KMS-11 (cell line): ENCODE results near the gene DRAM1.

Experiments used
- H2AFZ ChIP-seq: fragments of 200-600 bp; sonication (generic); 2 replicates; pipeline ENCODE4 v1.6.1; 2016; ENCODE audit warnings: antibody characterized with exemption, mixed run types, low read depth
- H3K27ac ChIP-seq: fragments of 200-600 bp; sonication (generic); 2 replicates; pipeline ENCODE4 v1.6.1; 2016; ENCODE audit warnings: mild to moderate bottlenecking, mixed run types
- H3K27me3 ChIP-seq: fragments of 200-600 bp; sonication (generic); 2 replicates; pipeline ENCODE4 v1.6.1; 2017; ENCODE audit warnings: mild to moderate bottlenecking, low read depth, mixed run types, moderate library complexity; ENCODE audit not compliant: insufficient read depth
- H3K36me3 ChIP-seq: fragments of 200-600 bp; sonication (generic); 2 replicates; pipeline ENCODE4 v1.6.1; 2017; ENCODE audit warnings: mild to moderate bottlenecking, mixed run types; ENCODE audit not compliant: insufficient read depth
- H3K4me1 ChIP-seq: fragments of 200-600 bp; sonication (generic); 2 replicates; pipeline ENCODE4 v1.6.1; 2016; ENCODE audit warnings: mild to moderate bottlenecking, low read depth, mixed run types; ENCODE audit not compliant: poor library complexity, severe bottlenecking
- H3K4me2 ChIP-seq: fragments of 200-600 bp; sonication (generic); 2 replicates; pipeline ENCODE4 v1.7.0; 2016; ENCODE audit warnings: mild to moderate bottlenecking, mixed run types
- H3K4me3 ChIP-seq: fragments of 200-600 bp; sonication (generic); IDR thresholded peaks from 2 replicates; pipeline ENCODE4 v1.6.1; 2017; ENCODE audit warnings: low read depth, low read length, mixed read lengths; ENCODE audit not compliant: insufficient read depth
- H3K79me2 ChIP-seq: fragments of 200-600 bp; sonication (generic); 2 replicates; pipeline ENCODE4 v1.6.1; 2016; ENCODE audit warnings: low read depth, mixed run types; ENCODE audit not compliant: insufficient read depth
- H3K9ac ChIP-seq: fragments of 200-600 bp; sonication (generic); 2 replicates; pipeline ENCODE4 v1.6.1; 2016; ENCODE audit warnings: mild to moderate bottlenecking, mixed run types
- H4K20me1 ChIP-seq: fragments of 200-600 bp; sonication (generic); 2 replicates; pipeline ENCODE4 v1.6.1; 2016; ENCODE audit warnings: mild to moderate bottlenecking, mixed run types; ENCODE audit not compliant: insufficient read depth
- CTCF ChIP-seq: fragments of 200-600 bp; sonication (generic); conservative IDR thresholded peaks from 2 replicates; pipeline ENCODE4 v1.6.1; 2017; ENCODE audit warnings: low read depth, mild to moderate bottlenecking, antibody characterized with exemption, low read length, moderate library complexity, mixed read lengths

Gene DRAM1

GRCh38 chr12:101939306-101939705 is 61.9 kb downstream of the DRAM1 start:
- Histone ChIP-seq H3K79me2 (no peaks in the 10 kb centered on the region), H3K4me1 (peaks cover 32% of the 10 kb centered on the region), H3K36me3 (no peaks in the 10 kb centered on the region), H3K4me2 (no peak overlapping the region), H3K27me3 (no peaks in the 10 kb centered on the region), H2AFZ (no peak overlapping the region), H3K27ac (no peak overlapping the region), H4K20me1 (no peaks in the 10 kb centered on the region), H3K4me3 (no peak overlapping the region), H3K9ac (no peak overlapping the region)
- no peak for TF ChIP-seq CTCF

GRCh38 chr12:101939856-101940265 is 62.5 kb downstream of the DRAM1 start:
- Histone ChIP-seq H3K4me3 (no peak overlapping the region), H3K27ac (no peak overlapping the region), H3K4me1 (peaks cover 31% of the 10 kb centered on the region), H3K27me3 (no peaks in the 10 kb centered on the region), H3K4me2 (no peak overlapping the region), H3K36me3 (no peaks in the 10 kb centered on the region), H4K20me1 (no peaks in the 10 kb centered on the region), H3K9ac (no peak overlapping the region), H2AFZ (no peak overlapping the region), H3K79me2 (no peaks in the 10 kb centered on the region)
- peak; percentile 91 for TF ChIP-seq CTCF

- H3K79me2 ChIP-seq = no peaks in the 10 kb centered on the region
- H3K4me3 ChIP-seq = no peak overlapping the region
- no peak overlapping the region for H2AFZ ChIP-seq
- H3K27me3 ChIP-seq = no peaks in the 10 kb centered on the region
- peaks cover 25% of the 10 kb centered on the region for H3K4me1 ChIP-seq
- H3K36me3 ChIP-seq = no peaks in the 10 kb centered on the region
- H3K27ac ChIP-seq = no peak overlapping the region
- no peaks in the 10 kb centered on the region for H4K20me1 ChIP-seq
- H3K4me2 ChIP-seq = no peak overlapping the region
- no peak overlapping the region for H3K9ac ChIP-seq
- no peak for TF ChIP-seq CTCF
Observed at GRCh38 chr12:101940400-101940950, 63.1 kb downstream of the DRAM1 start.

- Histone ChIP-seq H3K9ac (no peak overlapping the region), H3K4me3 (no peak overlapping the region), H3K36me3 (no peaks in the 10 kb centered on the region), H3K79me2 (no peaks in the 10 kb centered on the region), H3K27ac (no peak overlapping the region), H2AFZ (no peak overlapping the region), H3K27me3 (no peaks in the 10 kb centered on the region), H3K4me2 (no peak overlapping the region), H3K4me1 (peaks cover 14% of the 10 kb centered on the region), H4K20me1 (no peaks in the 10 kb centered on the region)
- TF ChIP-seq CTCF = no peak
Observed at GRCh38 chr12:101941306-101942249, 64.2 kb downstream of the DRAM1 start.
